BLaER1 treated with 17β-estradiol and CSF1 and Interleukin-3, amounts not matched to agents 10 nM and 100 nM (cell line): ENCODE measurements around the gene AGK.

Source experiments
- H3K27ac ChIP-seq, 11 experiments: shearing (Covaris generic); formaldehyde crosslinking; 2 replicates each; pipeline ENCODE4 v1.8.1; 2022
- H3K27me3 ChIP-seq, 11 experiments: shearing (Covaris generic); formaldehyde crosslinking; 2 replicates each; pipeline ENCODE4 v1.8.1; 2022
- H3K36me3 ChIP-seq, 11 experiments: shearing (Covaris generic); formaldehyde crosslinking; 2 replicates each; pipeline ENCODE4 v1.8.1; 2022
- H3K4me1 ChIP-seq, 10 experiments: shearing (Covaris generic); formaldehyde crosslinking; 2 replicates each; pipeline ENCODE4 v1.8.1; 2022
- H3K4me2 ChIP-seq, 11 experiments: shearing (Covaris generic); formaldehyde crosslinking; 2 replicates each; pipeline ENCODE4 v1.8.1; 2022
- H3K4me3 ChIP-seq, 10 experiments: shearing (Covaris generic); formaldehyde crosslinking; 2 replicates each; pipeline ENCODE4 v1.8.1; 2022
- H3K9ac ChIP-seq, 11 experiments: shearing (Covaris generic); formaldehyde crosslinking; 2 replicates each; pipeline ENCODE4 v1.8.1; 2022
- H3K9me3 ChIP-seq, 11 experiments: shearing (Covaris generic); formaldehyde crosslinking; replicated peaks in 1 of 11; 2 replicates each; pipeline ENCODE4 v1.8.1; 2022
- H4K20me1 ChIP-seq, 11 experiments: shearing (Covaris generic); formaldehyde crosslinking; 2 replicates each; pipeline ENCODE4 v1.8.1; 2022
- Cebpa-rat ChIP-seq, 11 experiments: shearing (Covaris generic); IDR thresholded peaks; 2 replicates each; pipeline ENCODE4 v1.8.1; 2022

Gene AGK

DNA sequence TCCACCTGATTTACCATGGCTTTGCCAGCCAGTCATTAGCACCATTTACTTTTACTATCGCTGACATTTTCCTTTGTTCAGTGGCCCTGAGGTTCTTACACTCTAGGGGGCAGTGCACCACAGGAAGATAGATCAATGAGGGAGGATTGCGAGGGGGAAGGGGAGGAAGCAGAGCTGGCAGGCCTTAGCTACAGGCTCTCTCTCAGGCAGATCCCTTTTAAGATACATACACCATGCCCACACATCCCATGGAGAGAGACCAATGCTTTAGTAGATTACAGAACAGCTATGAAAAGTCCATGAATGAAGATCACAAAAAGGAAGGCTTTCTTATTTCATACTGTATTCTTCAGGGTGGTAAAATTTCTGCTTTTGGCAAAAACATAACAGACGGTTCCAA, 103.3 kb downstream of the AGK start:
- Histone ChIP-seq H3K9me3 (no peaks in the 10 kb centered on the region), H3K9ac (no peak overlapping the region), H3K4me2 (no peak overlapping the region), H3K4me1 (peaks cover 0 to 24% (median 2%) of the 10 kb centered on the region in 10 experiments; a peak in 11 of 20 replicates), H3K36me3 (peaks cover 20 to 94% (median 68%) of the 10 kb centered on the region in 11 experiments), H4K20me1 (no peaks in the 10 kb centered on the region), H3K27ac (no peak overlapping the region), H3K27me3 (no peaks in the 10 kb centered on the region), H3K4me3 (no peak overlapping the region)
- TF ChIP-seq Cebpa-rat (IDR thresholded peaks at IDR 0.05) = no peak

DNA sequence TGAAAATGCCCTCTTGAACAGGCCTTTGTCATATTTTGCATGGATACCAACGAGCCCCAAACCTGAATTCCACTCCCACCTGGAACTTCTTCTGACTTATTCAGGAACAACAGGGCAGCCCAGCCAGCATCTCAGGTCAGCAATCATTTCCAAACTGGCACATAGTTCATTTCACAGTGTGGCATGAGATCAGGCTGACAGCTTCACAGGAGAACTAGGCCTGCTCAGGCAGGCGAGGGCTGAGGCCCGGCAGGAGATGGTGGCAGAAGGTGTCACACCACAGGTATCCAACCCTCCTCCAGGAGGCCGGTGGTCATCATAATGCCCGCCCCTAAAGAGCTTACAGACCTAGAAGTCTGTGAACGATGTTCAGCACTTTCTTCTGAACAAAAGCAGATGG, 108.3 kb downstream of the AGK start:
- H3K4me1 ChIP-seq = peaks cover 7 to 64% (median 30%) of the 10 kb centered on the region in 10 experiments; a peak in 19 of 20 replicates
- no peaks in the 10 kb centered on the region for H3K9me3 ChIP-seq
- H3K4me3 ChIP-seq = no peak overlapping the region
- H3K36me3 ChIP-seq = peaks cover 14 to 94% (median 60%) of the 10 kb centered on the region in 11 experiments; a peak in 21 of 22 replicates
- H3K27ac ChIP-seq = peak overlapping the region in 8 of 11 experiments; percentile 15 to 89 (median 66); a peak in 13 of 22 replicates
- H4K20me1 ChIP-seq = no peaks in the 10 kb centered on the region
- no peak for TF ChIP-seq Cebpa-rat (IDR thresholded peaks at IDR 0.05)
- H3K4me2 ChIP-seq = peak overlapping the region in 5 of 11 experiments; percentile 64 to 83 (median 71); a peak in 7 of 22 replicates
- peak overlapping the region in 3 of 11 experiments; percentile 29 to 76 (median 75); a peak in 3 of 22 replicates for H3K9ac ChIP-seq
- H3K27me3 ChIP-seq = no peaks in the 10 kb centered on the region

DNA sequence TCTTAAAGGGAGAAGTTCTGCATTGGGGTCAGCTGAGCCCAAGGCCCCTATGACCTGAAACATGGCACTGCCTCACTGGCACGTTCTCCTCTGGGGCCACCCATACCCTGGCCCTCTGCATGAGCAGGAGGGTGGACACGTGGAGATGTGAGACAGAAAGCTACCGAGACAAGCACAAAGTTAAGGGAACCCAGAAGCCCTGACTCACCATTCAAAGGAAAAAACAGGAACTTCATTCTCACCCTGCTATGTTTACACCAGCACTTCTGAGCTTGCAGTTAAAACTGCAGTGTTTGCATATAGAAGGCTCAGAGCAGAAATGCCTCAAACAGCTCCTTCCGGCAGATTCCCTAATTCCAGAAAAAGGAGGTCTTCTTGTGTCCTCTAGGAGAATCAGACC, 109.0 kb downstream of the AGK start:
- Histone ChIP-seq H3K4me2 (peak overlapping the region in 6 of 11 experiments; percentile 36 to 89 (median 70); a peak in 11 of 22 replicates), H3K27ac (peak overlapping the region in 9 of 11 experiments; percentile 15 to 89 (median 75); a peak in 16 of 22 replicates), H3K4me1 (peaks cover 7 to 62% (median 29%) of the 10 kb centered on the region in 10 experiments; a peak in 19 of 20 replicates), H3K36me3 (peaks cover 21 to 95% (median 65%) of the 10 kb centered on the region in 11 experiments), H3K9me3 (no peaks in the 10 kb centered on the region), H3K9ac (peak overlapping the region in 6 of 11 experiments; percentile 47 to 80 (median 74); a peak in 11 of 22 replicates), H3K4me3 (no peak overlapping the region; a peak in 1 of 20 replicates), H3K27me3 (no peaks in the 10 kb centered on the region), H4K20me1 (no peaks in the 10 kb centered on the region)
- TF ChIP-seq Cebpa-rat (IDR thresholded peaks at IDR 0.05) = no peak

DNA sequence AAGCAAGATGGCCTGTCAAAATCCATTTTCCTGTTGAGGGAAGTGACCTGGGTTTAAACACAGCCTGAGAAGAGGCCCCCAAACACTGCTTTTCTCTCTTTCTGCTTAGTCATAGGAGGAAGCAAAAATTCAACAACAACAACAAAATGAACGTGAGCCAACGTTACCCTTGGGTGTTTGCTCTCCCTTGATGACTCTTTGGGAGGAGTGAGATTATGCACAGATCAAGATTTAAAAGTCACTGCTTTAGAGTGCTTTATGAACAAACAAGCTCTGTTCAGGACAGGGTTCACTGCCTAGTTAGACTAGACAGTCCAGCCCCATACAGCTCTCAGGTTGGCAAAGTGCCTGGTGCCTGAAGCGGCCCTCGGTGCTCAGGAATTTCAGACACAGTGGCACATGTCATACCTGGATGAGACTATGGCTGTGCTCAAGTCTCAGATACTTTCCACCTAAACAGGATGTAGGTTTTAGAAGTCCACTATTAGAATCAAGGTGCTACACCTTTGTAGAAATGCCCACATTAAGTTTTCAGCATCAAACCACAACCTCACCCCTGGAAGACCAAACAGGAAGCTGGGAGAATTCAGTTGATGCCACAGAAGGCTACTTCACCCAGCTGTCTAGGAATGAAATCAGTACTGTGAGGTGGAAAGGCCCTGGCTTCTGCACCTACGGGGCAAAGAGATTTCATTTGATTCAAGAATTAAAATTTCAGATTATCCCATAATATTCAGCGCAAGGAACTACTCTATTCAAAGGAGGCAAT, 112.1 kb downstream of the AGK start:
- no peak for TF ChIP-seq Cebpa-rat (IDR thresholded peaks at IDR 0.05)
- Histone ChIP-seq H4K20me1 (no peaks in the 10 kb centered on the region), H3K4me3 (no peak overlapping the region), H3K4me1 (peaks cover 7 to 63% (median 29%) of the 10 kb centered on the region in 10 experiments; a peak in 19 of 20 replicates), H3K27ac (peak overlapping the region in 10 of 11 experiments; percentile 10 to 89 (median 60); a peak in 18 of 22 replicates), H3K9ac (peak overlapping the region in 6 of 11 experiments; percentile 10 to 68 (median 42); a peak in 8 of 22 replicates), H3K27me3 (no peaks in the 10 kb centered on the region), H3K4me2 (peak overlapping the region in 9 of 11 experiments; percentile 22 to 89 (median 64); a peak in 17 of 22 replicates), H3K9me3 (no peaks in the 10 kb centered on the region), H3K36me3 (peaks cover 31 to 72% (median 53%) of the 10 kb centered on the region in 11 experiments)

DNA sequence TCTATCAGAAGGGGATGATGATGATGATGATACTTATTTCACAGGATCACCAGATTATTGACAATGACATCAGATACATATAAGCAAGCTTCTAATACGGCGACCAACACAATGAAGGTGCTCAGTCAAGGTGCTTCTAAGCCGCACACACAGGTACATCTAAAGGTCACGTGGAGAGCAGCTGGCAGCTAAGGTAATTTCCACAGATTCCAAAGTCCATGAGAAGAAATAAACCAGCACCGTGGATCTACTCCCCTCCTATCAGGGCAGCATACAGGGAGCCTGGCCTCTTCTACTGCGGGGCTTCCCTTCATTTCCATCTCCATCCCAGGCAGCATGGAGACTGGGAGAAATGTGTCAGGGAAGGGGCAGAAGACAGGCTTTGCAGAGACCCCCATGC, 113.2 kb downstream of the AGK start:
- Histone ChIP-seq H3K27ac (peak overlapping the region in 2 of 11 experiments; percentile 87 to 89; a peak in 3 of 22 replicates), H3K9me3 (no peaks in the 10 kb centered on the region), H3K9ac (no peak overlapping the region), H4K20me1 (no peaks in the 10 kb centered on the region), H3K36me3 (peaks cover 26 to 60% (median 45%) of the 10 kb centered on the region in 11 experiments), H3K4me3 (no peak overlapping the region), H3K4me2 (peak overlapping the region in 3 of 11 experiments; percentile 64 to 89 (median 83); a peak in 4 of 22 replicates), H3K27me3 (no peaks in the 10 kb centered on the region), H3K4me1 (peaks cover 7 to 61% (median 29%) of the 10 kb centered on the region in 10 experiments; a peak in 19 of 20 replicates)
- TF ChIP-seq Cebpa-rat (IDR thresholded peaks at IDR 0.05) = no peak

DNA sequence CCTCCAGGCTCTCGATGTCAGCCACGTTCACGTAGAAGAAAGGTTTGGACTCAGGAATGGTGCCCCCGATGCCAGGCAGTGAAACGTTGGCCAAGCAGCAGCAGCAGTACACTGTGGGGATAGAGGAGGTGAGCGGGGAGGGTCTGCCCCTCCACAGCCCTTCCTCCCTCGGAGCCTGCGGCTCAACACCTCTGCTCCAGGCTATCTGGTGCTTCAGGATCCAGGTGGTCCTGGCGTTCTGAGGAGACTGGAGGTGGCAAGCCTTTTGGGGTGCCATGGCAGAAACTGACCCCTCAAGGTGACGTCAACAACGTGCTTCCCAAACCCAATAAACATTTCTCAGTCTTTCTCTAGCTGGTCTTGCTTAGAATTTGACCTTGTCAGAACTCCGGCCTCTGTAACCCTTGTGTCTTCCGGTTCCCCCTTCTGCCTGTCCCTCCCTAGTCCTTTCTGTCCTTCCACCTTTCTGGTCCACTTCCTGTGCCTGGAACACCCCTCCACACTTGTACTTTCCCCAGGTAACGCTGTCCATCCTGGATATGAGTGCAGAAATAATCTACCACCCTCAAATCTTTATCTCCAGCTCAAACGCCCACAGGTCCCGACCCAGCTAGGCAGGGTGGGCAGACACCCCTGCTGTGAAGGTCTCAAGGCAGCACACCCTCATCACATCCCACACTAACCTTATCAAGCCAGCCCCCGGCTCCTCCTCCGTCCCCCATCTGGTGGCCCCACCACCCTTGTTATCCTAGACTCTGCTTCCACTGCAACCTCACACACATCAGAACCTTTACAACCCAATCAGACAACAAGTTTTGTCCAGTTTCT, 114.2 kb downstream of the AGK start:
- Histone ChIP-seq H3K36me3 (peaks cover 25 to 51% (median 42%) of the 10 kb centered on the region in 11 experiments; a peak in 21 of 22 replicates), H3K4me1 (peaks cover 7 to 51% (median 21%) of the 10 kb centered on the region in 10 experiments; a peak in 19 of 20 replicates), H3K4me3 (no peak overlapping the region), H3K27me3 (no peaks in the 10 kb centered on the region), H3K27ac (no peak overlapping the region), H4K20me1 (no peaks in the 10 kb centered on the region), H3K9me3 (no peaks in the 10 kb centered on the region), H3K4me2 (no peak overlapping the region), H3K9ac (no peak overlapping the region)
- TF ChIP-seq Cebpa-rat (IDR thresholded peaks at IDR 0.05) = no peak

DNA sequence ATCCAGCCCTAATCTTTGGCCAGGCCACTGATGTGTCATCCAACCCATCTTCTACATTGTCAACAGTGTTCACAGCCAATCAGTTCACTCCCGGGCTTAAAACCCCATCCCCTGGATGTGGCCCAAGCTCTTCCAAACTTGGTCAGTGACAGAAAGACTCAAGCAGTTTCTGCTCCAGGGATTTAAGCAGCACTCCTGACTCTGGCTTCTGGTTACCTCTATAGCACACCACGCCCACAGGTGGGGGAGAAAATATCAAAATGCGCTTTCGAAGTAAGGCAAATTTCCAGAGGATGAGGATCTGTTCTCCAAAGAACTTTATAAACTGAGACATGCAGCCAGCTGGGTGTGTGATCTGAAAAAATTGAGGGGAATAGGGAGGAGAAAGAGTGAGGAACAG, 114.9 kb downstream of the AGK start:
- no peaks in the 10 kb centered on the region for H4K20me1 ChIP-seq
- peaks cover 25 to 53% (median 48%) of the 10 kb centered on the region in 11 experiments; a peak in 21 of 22 replicates for H3K36me3 ChIP-seq
- no peaks in the 10 kb centered on the region for H3K9me3 ChIP-seq
- no peak for TF ChIP-seq Cebpa-rat (IDR thresholded peaks at IDR 0.05)
- no peaks in the 10 kb centered on the region for H3K27me3 ChIP-seq
- peaks cover 7 to 44% (median 18%) of the 10 kb centered on the region in 10 experiments; a peak in 19 of 20 replicates for H3K4me1 ChIP-seq
- no peak overlapping the region for H3K4me3 ChIP-seq
- H3K4me2 ChIP-seq = no peak overlapping the region
- no peak overlapping the region for H3K9ac ChIP-seq
- no peak overlapping the region for H3K27ac ChIP-seq

DNA sequence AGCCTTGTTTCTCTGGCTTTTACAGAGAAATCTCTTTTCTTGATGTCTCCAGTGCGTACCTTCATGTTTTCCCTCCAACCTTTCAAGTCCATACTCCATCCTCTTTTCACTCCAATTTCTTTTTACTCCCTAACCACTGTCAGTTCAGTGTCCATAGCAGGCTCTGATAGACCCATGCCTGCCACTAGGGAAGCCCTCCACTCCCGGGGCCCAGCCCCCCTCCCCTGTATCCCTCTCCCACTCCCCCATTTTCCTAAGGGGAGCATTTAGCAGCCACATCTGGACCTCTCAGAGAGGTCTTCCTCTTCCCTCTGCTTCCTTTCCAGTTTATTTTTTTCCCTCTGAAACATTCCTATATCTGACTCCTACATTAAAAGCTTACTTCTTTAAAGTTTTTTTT, 117.6 kb downstream of the AGK start:
- no peak for TF ChIP-seq Cebpa-rat (IDR thresholded peaks at IDR 0.05)

More for the DNA sequence above, 117.6 kb downstream of the AGK start:
- Histone ChIP-seq H3K36me3 (peaks cover 18 to 68% (median 45%) of the 10 kb centered on the region in 11 experiments), H3K9ac (no peak overlapping the region), H3K4me3 (no peak overlapping the region), H3K9me3 (peaks cover 0 to 15% (median 9%) of the 10 kb centered on the region in 11 experiments; a peak in 13 of 22 replicates), H4K20me1 (no peaks in the 10 kb centered on the region), H3K27me3 (no peaks in the 10 kb centered on the region), H3K4me1 (peaks cover under 1 to 17% (median 3%) of the 10 kb centered on the region in 10 experiments; a peak in 17 of 20 replicates), H3K4me2 (peak overlapping the region in 2 of 11 experiments; percentile 15 to 28; a peak in 3 of 22 replicates), H3K27ac (no peak overlapping the region)
